H1 (cell line): ENCODE data around the gene EBNA1BP2. TPM values are rescaled to one million over a fixed set of nuclear protein-coding genes. Genes with fewer than 3 reads are reported as not detected.

Experiments
- CBX5 ChIP-seq: fragments of 300-800, 300-1000 bp; sonication (generic); IDR thresholded peaks from 2 replicates; pipeline ENCODE4 v1.7.1; 2016; ENCODE audit warnings: antibody characterized with exemption, low read length, low read depth
- FOSL1 ChIP-seq: IDR thresholded peaks from 2 replicates; pipeline ENCODE4 v1.6.1; 2011; ENCODE audit warnings: mild to moderate bottlenecking, low read depth, low read length, moderate library complexity; ENCODE audit not compliant: insufficient read depth
- HDAC6 ChIP-seq: IDR thresholded peaks from one replicate; pipeline ENCODE4 v1.7.1; 2012; ENCODE audit warnings: low read depth, mild to moderate bottlenecking, inconsistent platforms, low read length, moderate library complexity
- NANOG ChIP-seq: IDR thresholded peaks from 2 replicates; pipeline ENCODE4 v1.6.1; 2011; ENCODE audit warnings: low read length, low read depth, mild to moderate bottlenecking, inconsistent platforms; ENCODE audit not compliant: insufficient read depth, poor library complexity, severe bottlenecking
- POLR2AphosphoS5 ChIP-seq: IDR thresholded peaks from 2 replicates; pipeline ENCODE4 v1.6.1; 2011; ENCODE audit warnings: low read depth, low read length
- SIN3A ChIP-seq, 2 experiments: IDR thresholded peaks in 1 of 2; conservative IDR thresholded peaks in 1 of 2; 2 replicates each; pipeline ENCODE4 v1.6.1; 2011 to 2012; ENCODE audit warnings: low read length in 2 of 2, improper control_type of control experiment in 1 of 2, low read depth in 1 of 2, mild to moderate bottlenecking in 1 of 2
- SIX5 ChIP-seq: IDR thresholded peaks from 2 replicates; pipeline ENCODE4 v1.6.1; 2011; ENCODE audit warnings: mild to moderate bottlenecking, low read depth, low read length
- SRF ChIP-seq: IDR thresholded peaks from 2 replicates; pipeline ENCODE4 v1.6.1; 2011; ENCODE audit warnings: mild to moderate bottlenecking, low read depth, low read length, moderate library complexity
- TCF12 ChIP-seq: IDR thresholded peaks from 2 replicates; pipeline ENCODE4 v1.6.1; 2011; ENCODE audit warnings: low read depth, mild to moderate bottlenecking, low read length
- polyA plus RNA-seq, 7 experiments: library from polyadenylated mRNA; depleted of rRNA in 3 of 7; stranded (reverse) in 5 of 7; unstranded in 2 of 7; fragments of >200 nt in 5 of 7; fragments of 200-250 nt in 2 of 7; gene quantifications; 1 replicate in 5 of 7; 2 replicates in 1 of 7; 4 replicates in 1 of 7; pipeline versions ENCODE4 v1.2.1 to v1.2.3, GENCODE V29; 2011 to 2013; ENCODE audit warnings: missing spikeins in 2 of 7, mixed read lengths in 2 of 7
- total RNA-seq: library from RNA; stranded (reverse); fragmentation: NEBNext Ultra II Directional; extraction: Animal tissue kit (Norgen Biotek cat#: 25700); gene quantifications from 2 replicates; pipeline ENCODE4 v1.2.1, GENCODE V29; 2021
- TF ChIP-seq, protein P1 (sequence below): fragments of 300-600 bp; sonication (generic); IDR thresholded peaks from 2 replicates; pipeline ENCODE4 v1.7.1; 2012; ENCODE audit warnings: low read length, moderate library complexity, mild to moderate bottlenecking, inconsistent platforms; ENCODE audit not compliant: insufficient replicate concordance
- TF ChIP-seq, protein P2 (sequence below): IDR thresholded peaks from 2 replicates; pipeline ENCODE4 v1.6.1; 2012; ENCODE audit warnings: inconsistent platforms

The EBNA1BP2 gene
- total and polyA plus RNA-seq, 2 of the 8 experiments (the other 6 are each of a cell fraction or from before 2014, with no cell fraction given) = 31.0 to 104 TPM

DNA sequence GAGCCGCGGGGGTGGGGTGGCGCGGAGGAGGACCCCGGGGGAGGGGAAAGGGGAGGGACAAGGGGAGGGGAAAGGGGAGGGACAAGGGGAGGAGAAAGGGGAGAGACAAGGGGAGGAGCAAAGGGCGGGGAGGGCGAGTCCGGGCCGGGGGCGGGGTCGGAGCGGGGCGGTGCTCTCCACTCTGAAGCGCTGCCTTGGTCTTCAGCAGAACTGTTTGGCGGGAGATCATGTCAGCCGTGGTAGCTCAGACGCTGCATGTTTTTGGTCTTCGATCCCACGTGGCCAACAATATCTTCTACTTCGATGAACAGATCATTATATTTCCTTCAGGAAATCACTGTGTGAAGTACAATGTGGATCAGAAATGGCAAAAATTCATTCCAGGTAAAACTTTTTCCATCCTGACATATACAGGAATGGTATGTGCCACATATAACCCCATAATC, 460 bp upstream of the EBNA1BP2 start (continued):
- TF ChIP-seq, protein P1, sequence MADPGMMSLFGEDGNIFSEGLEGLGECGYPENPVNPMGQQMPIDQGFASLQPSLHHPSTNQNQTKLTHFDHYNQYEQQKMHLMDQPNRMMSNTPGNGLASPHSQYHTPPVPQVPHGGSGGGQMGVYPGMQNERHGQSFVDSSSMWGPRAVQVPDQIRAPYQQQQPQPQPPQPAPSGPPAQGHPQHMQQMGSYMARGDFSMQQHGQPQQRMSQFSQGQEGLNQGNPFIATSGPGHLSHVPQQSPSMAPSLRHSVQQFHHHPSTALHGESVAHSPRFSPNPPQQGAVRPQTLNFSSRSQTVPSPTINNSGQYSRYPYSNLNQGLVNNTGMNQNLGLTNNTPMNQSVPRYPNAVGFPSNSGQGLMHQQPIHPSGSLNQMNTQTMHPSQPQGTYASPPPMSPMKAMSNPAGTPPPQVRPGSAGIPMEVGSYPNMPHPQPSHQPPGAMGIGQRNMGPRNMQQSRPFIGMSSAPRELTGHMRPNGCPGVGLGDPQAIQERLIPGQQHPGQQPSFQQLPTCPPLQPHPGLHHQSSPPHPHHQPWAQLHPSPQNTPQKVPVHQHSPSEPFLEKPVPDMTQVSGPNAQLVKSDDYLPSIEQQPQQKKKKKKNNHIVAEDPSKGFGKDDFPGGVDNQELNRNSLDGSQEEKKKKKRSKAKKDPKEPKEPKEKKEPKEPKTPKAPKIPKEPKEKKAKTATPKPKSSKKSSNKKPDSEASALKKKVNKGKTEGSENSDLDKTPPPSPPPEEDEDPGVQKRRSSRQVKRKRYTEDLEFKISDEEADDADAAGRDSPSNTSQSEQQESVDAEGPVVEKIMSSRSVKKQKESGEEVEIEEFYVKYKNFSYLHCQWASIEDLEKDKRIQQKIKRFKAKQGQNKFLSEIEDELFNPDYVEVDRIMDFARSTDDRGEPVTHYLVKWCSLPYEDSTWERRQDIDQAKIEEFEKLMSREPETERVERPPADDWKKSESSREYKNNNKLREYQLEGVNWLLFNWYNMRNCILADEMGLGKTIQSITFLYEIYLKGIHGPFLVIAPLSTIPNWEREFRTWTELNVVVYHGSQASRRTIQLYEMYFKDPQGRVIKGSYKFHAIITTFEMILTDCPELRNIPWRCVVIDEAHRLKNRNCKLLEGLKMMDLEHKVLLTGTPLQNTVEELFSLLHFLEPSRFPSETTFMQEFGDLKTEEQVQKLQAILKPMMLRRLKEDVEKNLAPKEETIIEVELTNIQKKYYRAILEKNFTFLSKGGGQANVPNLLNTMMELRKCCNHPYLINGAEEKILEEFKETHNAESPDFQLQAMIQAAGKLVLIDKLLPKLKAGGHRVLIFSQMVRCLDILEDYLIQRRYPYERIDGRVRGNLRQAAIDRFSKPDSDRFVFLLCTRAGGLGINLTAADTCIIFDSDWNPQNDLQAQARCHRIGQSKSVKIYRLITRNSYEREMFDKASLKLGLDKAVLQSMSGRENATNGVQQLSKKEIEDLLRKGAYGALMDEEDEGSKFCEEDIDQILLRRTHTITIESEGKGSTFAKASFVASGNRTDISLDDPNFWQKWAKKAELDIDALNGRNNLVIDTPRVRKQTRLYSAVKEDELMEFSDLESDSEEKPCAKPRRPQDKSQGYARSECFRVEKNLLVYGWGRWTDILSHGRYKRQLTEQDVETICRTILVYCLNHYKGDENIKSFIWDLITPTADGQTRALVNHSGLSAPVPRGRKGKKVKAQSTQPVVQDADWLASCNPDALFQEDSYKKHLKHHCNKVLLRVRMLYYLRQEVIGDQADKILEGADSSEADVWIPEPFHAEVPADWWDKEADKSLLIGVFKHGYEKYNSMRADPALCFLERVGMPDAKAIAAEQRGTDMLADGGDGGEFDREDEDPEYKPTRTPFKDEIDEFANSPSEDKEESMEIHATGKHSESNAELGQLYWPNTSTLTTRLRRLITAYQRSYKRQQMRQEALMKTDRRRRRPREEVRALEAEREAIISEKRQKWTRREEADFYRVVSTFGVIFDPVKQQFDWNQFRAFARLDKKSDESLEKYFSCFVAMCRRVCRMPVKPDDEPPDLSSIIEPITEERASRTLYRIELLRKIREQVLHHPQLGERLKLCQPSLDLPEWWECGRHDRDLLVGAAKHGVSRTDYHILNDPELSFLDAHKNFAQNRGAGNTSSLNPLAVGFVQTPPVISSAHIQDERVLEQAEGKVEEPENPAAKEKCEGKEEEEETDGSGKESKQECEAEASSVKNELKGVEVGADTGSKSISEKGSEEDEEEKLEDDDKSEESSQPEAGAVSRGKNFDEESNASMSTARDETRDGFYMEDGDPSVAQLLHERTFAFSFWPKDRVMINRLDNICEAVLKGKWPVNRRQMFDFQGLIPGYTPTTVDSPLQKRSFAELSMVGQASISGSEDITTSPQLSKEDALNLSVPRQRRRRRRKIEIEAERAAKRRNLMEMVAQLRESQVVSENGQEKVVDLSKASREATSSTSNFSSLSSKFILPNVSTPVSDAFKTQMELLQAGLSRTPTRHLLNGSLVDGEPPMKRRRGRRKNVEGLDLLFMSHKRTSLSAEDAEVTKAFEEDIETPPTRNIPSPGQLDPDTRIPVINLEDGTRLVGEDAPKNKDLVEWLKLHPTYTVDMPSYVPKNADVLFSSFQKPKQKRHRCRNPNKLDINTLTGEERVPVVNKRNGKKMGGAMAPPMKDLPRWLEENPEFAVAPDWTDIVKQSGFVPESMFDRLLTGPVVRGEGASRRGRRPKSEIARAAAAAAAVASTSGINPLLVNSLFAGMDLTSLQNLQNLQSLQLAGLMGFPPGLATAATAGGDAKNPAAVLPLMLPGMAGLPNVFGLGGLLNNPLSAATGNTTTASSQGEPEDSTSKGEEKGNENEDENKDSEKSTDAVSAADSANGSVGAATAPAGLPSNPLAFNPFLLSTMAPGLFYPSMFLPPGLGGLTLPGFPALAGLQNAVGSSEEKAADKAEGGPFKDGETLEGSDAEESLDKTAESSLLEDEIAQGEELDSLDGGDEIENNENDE = no peak
- no peak for TF ChIP-seq NANOG
- no peak for TF ChIP-seq FOSL1
- TF ChIP-seq, protein P2, sequence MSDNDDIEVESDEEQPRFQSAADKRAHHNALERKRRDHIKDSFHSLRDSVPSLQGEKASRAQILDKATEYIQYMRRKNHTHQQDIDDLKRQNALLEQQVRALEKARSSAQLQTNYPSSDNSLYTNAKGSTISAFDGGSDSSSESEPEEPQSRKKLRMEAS = peak; percentile 97
- TF ChIP-seq CBX5 = no peak
- no peak for TF ChIP-seq SIX5
- TF ChIP-seq SRF = no peak
- peak in 1 of 2 experiments; percentile 80; a peak in 1 of 4 replicates for TF ChIP-seq SIN3A (conservative IDR thresholded peaks at IDR 0.05 in 1 of 2, IDR thresholded peaks at IDR 0.05 in 1 of 2; ENCODE audit: low read depth in 1 of 2, low read length in 2 of 2)
- no peak for TF ChIP-seq HDAC6
- no peak for TF ChIP-seq TCF12
- no peak for TF ChIP-seq POLR2AphosphoS5
